ENCODE results near the gene UNKL.

- TF ChIP-seq POLR2A (IDR thresholded peaks at IDR 0.05): no peak
- no peak for TF ChIP-seq CTCF (IDR thresholded peaks at IDR 0.05 in 4 of 5, conservative IDR thresholded peaks at IDR 0.05 in 1 of 5)
Measured at GRCh38 chr16:1429631-1430030, 15.1 kb upstream of the UNKL start.
